Aorta (tissue), 5 donors: ENCODE results near the gene AMZ1. TPM values are rescaled to one million over a fixed set of nuclear protein-coding genes. Genes with fewer than 3 reads are reported as not detected.
"Not testable (repeated sequence)": the region's sequence is repeated elsewhere in the genome, so short reads cannot be mapped to it uniquely, and the experiment has no call there.

Experiments
- ATAC-seq: fragments of 200-7000 bp; cut with Tn5 transposase; one replicate; pipeline ENCODE4 v1.9.1; 2022; ENCODE audit warnings: moderate library complexity; ENCODE audit not compliant: low FRiP score
- DNase-seq, 2 donors: peaks; one replicate each; pipeline ENCODE4 v3.0.0-alpha.2; 2020
- H3K27ac ChIP-seq, 2 donors: one replicate each; pipeline ENCODE4 v1.5.1; 2013; ENCODE audit warnings: low read length in 2 of 2, mild to moderate bottlenecking in 2 of 2, moderate library complexity in 2 of 2, control low read depth in 1 of 2, inconsistent platforms in 1 of 2, low read depth in 1 of 2
- H3K27me3 ChIP-seq, 2 donors: one replicate each; pipeline ENCODE4 v1.6.1; 2013; ENCODE audit warnings: control low read depth in 1 of 2, low read length in 1 of 2, mild to moderate bottlenecking in 1 of 2, moderate library complexity in 1 of 2; ENCODE audit not compliant: insufficient read depth in 2 of 2, control insufficient read depth in 1 of 2
- H3K36me3 ChIP-seq, 2 donors: one replicate each; pipeline ENCODE4 v1.6.1; 2013; ENCODE audit warnings: control low read depth in 1 of 2, low read length in 1 of 2, mild to moderate bottlenecking in 1 of 2; ENCODE audit not compliant: insufficient read depth in 2 of 2, control insufficient read depth in 1 of 2
- H3K4me1 ChIP-seq, 2 donors: one replicate each; pipeline ENCODE4 v1.6.1; 2013; ENCODE audit warnings: low read length in 2 of 2, control low read depth in 1 of 2, mild to moderate bottlenecking in 1 of 2, moderate library complexity in 1 of 2; ENCODE audit not compliant: insufficient read depth in 2 of 2, control insufficient read depth in 1 of 2
- H3K4me3 ChIP-seq, 2 donors: one replicate each; pipeline ENCODE4 v1.5.1; 2013; ENCODE audit warnings: low read length in 2 of 2, control low read depth in 1 of 2, mild to moderate bottlenecking in 1 of 2
- H3K9me3 ChIP-seq: one replicate; pipeline ENCODE4 v1.6.1; 2013; ENCODE audit warnings: mild to moderate bottlenecking, low read length; ENCODE audit not compliant: control insufficient read depth
- WGBS, 2 donors: extraction: QIAGEN DNeasy Blood & Tissue Kit; methylation state at CpG; one replicate each; pipeline ENCODE4 v1.1.7; 2013; 5-methylcytosine and 5-hydroxymethylcytosine counted together
- intact Hi-C, 2 donors: fragments of 100-400 bp; cut with DNase I; formaldehyde crosslinking; loops; one replicate each; pipeline versions ENCODE4 v1.14.2 to v1.15.0; 2022
- polyA plus RNA-seq, 2 donors: library from polyadenylated mRNA; stranded (reverse); fragments of 200-250 nt; gene quantifications; one replicate each; pipeline ENCODE4 v1.2.3, GENCODE V29; 2013
- total RNA-seq, 2 donors: library from RNA; stranded (reverse); fragmentation: NEBNext Ultra II Directional; extraction: Animal tissue kit (Norgen Biotek cat#: 25700); gene quantifications; one replicate each; pipeline ENCODE4 v1.2.1, GENCODE V29; 2021
- donor health status: healthy with polysubstance abuse.
- donor health status: Bipolar disorder and iron deficiency.
- donor health status: DM: no; HTN: no; CAD: no.
- donor health status: DM: no; HTN: no; CAD: no.
- donor health status: DM: yes; HTN: yes; CAD: no.

The AMZ1 gene
- total and polyA plus RNA-seq, 4 donors = 0.13 to 2.0 (median 1.1) TPM; not detected in 1

GRCh38 chr7:2722591-2722990, 34.6 kb downstream of the AMZ1 start:
- peaks cover 0 to 2% of the 10 kb centered on the region in 2 donors for H3K36me3 ChIP-seq
- WGBS, 2 donors = 96 to 98% methylated on average over 4 of the region's 4 CpGs
- no peaks in the 10 kb centered on the region for H3K4me1 ChIP-seq
- H3K27ac ChIP-seq = no peak overlapping the region
- no peak overlapping the region for H3K4me3 ChIP-seq
- no peaks in the 10 kb centered on the region for H3K9me3 ChIP-seq
- no peak for ATAC-seq
- DNase-seq = peak; percentile 24 to 26
- H3K27me3 ChIP-seq = no peaks in the 10 kb centered on the region
- intact Hi-C loops = no loop called here

GRCh38 chr7:2723138-2723850, 35.3 kb downstream of the AMZ1 start:
- no peak for ATAC-seq
- Histone ChIP-seq H3K9me3 (no peaks in the 10 kb centered on the region), H3K4me1 (no peaks in the 10 kb centered on the region), H3K36me3 (peaks cover 0 to 2% of the 10 kb centered on the region in 2 donors), H3K4me3 (no peak overlapping the region), H3K27me3 (no peaks in the 10 kb centered on the region), H3K27ac (no peak overlapping the region)
- peak; percentile 24 to 73 for DNase-seq
- WGBS, 2 donors = 90% methylated on average over 23 of the region's 23 CpGs
- intact Hi-C loops = no loop called here

GRCh38 chr7:2724036-2724435, 36.0 kb downstream of the AMZ1 start:
- H3K4me1 ChIP-seq, H3K4me3 ChIP-seq, ATAC-seq, H3K27ac ChIP-seq, H3K9me3 ChIP-seq, H3K36me3 ChIP-seq, H3K27me3 ChIP-seq, intact Hi-C loops: not testable (repeated sequence)
- WGBS, 2 donors = 95 to 96% methylated on average over 14 to 15 of the region's 15 CpGs
- peak; percentile 37 to 45 for DNase-seq

GRCh38 chr7:2724453-2725177, 36.6 kb downstream of the AMZ1 start:
- intact Hi-C loops = no loop called here
- no peak overlapping the region for H3K27ac ChIP-seq
- no peak for ATAC-seq
- no peaks in the 10 kb centered on the region for H3K9me3 ChIP-seq
- no peaks in the 10 kb centered on the region for H3K4me1 ChIP-seq
- no peaks in the 10 kb centered on the region for H3K27me3 ChIP-seq
- no peak overlapping the region for H3K4me3 ChIP-seq
- WGBS, 2 donors = 94 to 96% methylated on average over 31 of the region's 31 CpGs
- peak; percentile 30 to 56 for DNase-seq
- H3K36me3 ChIP-seq = peaks cover 0 to 2% of the 10 kb centered on the region in 2 donors

- WGBS, 2 donors = 96% methylated on average over 34 of the region's 34 CpGs
Measured at GRCh38 chr7:2725178-2726105, 37.4 kb downstream of the AMZ1 start.

GRCh38 chr7:2726316-2727018, 38.5 kb downstream of the AMZ1 start:
- Histone ChIP-seq H3K27me3 (no peaks in the 10 kb centered on the region), H3K27ac (no peak overlapping the region), H3K4me1 (no peaks in the 10 kb centered on the region), H3K4me3 (no peak overlapping the region), H3K9me3 (no peaks in the 10 kb centered on the region), H3K36me3 (no peaks in the 10 kb centered on the region)
- DNase-seq (peak; percentile 44 to 57), ATAC-seq (no peak)
- WGBS, 2 donors = 91% methylated on average over 18 of the region's 18 CpGs
- intact Hi-C loops = no loop called here

More at GRCh38 chr7:2725178-2726105, 37.4 kb downstream of the AMZ1 start:
- Histone ChIP-seq H3K9me3 (no peaks in the 10 kb centered on the region), H3K27ac (no peak overlapping the region), H3K4me1 (no peaks in the 10 kb centered on the region), H3K36me3 (peaks cover 0 to 2% of the 10 kb centered on the region in 2 donors), H3K4me3 (no peak overlapping the region), H3K27me3 (no peaks in the 10 kb centered on the region)
- ATAC-seq = no peak
- intact Hi-C loops = no loop called here
- peak; percentile 39 to 59 for DNase-seq

- H3K4me3 ChIP-seq, ATAC-seq, H3K27me3 ChIP-seq, H3K9me3 ChIP-seq, intact Hi-C loops, H3K27ac ChIP-seq, H3K4me1 ChIP-seq, H3K36me3 ChIP-seq: not testable (repeated sequence)
- peak; percentile 24 to 67 for DNase-seq
- 86 to 87% methylated on average over 13 of the region's 13 CpGs for WGBS, 2 donors
Measured at GRCh38 chr7:2727206-2727605, 39.2 kb downstream of the AMZ1 start.
